Measurements from ENCODE around the gene TOP3B. TPM values are rescaled to one million over a fixed set of nuclear protein-coding genes. Genes with fewer than 3 reads are reported as not detected.

The TOP3B gene
- 10 to 100 TPM in 1 of 3 donors, 1 to 10 TPM in 2; 8.4 to 17.2 (median 9.7) TPM for polyA plus RNA-seq

- Mint-ChIP-seq H3K4me3 (peak within 1 kb of the TSS; percentile 87 to 90 (median 89)), H3K27ac (peak within 1 kb of the TSS; percentile 74 to 90 (median 82)), H3K4me1 (peaks cover 40 to 46% of the 10 kb centered on the region in 2 donors)
Measured at GRCh38 chr22:21982338-21982965, at the start of gene TOP3B. Gene TOP3B, minus strand, starts transcription at chr22:21982787. Its CDS starts 7,078 bp downstream, at chr22:21975709.

GRCh38 chr22:22031183-22031945, 48.8 kb upstream of the TOP3B start:
- Mint-ChIP-seq H3K4me1 (no peaks in the 10 kb centered on the region), H3K27me3 (ENCODE audit: low read depth in 3 of 3) (peaks cover 3 to 7% (median 6%) of the 10 kb centered on the region in 3 donors), H3K36me3 (no peaks in the 10 kb centered on the region), H3K27ac (no peak overlapping the region), H3K9me3 (no peaks in the 10 kb centered on the region), H3K4me3 (no peak overlapping the region)
- DNase-seq = no peak

More at GRCh38 chr22:21982338-21982965, at the start of gene TOP3B:
- peak; percentile 64 to 74 (median 73) for DNase-seq
- no peaks in the 10 kb centered on the region for H3K9me3 Mint-ChIP-seq
- peaks cover 1 to 4% (median 2%) of the 10 kb centered on the region in 3 donors for H3K27me3 Mint-ChIP-seq (ENCODE audit: low read depth in 3 of 3)
- H3K36me3 Mint-ChIP-seq = no peaks in the 10 kb centered on the region

GRCh38 chr22:22030493-22031182, 48.1 kb upstream of the TOP3B start:
- Mint-ChIP-seq H3K27me3 (ENCODE audit: low read depth in 3 of 3) (peaks cover 1 to 7% (median 3%) of the 10 kb centered on the region in 3 donors), H3K4me1 (no peaks in the 10 kb centered on the region), H3K9me3 (no peaks in the 10 kb centered on the region), H3K36me3 (no peaks in the 10 kb centered on the region), H3K27ac (no peak overlapping the region), H3K4me3 (no peak overlapping the region)
- no peak for DNase-seq

- H3K27ac Mint-ChIP-seq = no peak overlapping the region
- DNase-seq = no peak
- H3K4me3 Mint-ChIP-seq = no peak overlapping the region
- H3K27me3 Mint-ChIP-seq (ENCODE audit: low read depth in 3 of 3) = peaks cover 1 to 4% (median 2%) of the 10 kb centered on the region in 3 donors
- no peaks in the 10 kb centered on the region for H3K36me3 Mint-ChIP-seq
- no peaks in the 10 kb centered on the region for H3K9me3 Mint-ChIP-seq
- H3K4me1 Mint-ChIP-seq = no peaks in the 10 kb centered on the region
Measured at GRCh38 chr22:22027955-22028354, 45.4 kb upstream of the TOP3B start.

DNA sequence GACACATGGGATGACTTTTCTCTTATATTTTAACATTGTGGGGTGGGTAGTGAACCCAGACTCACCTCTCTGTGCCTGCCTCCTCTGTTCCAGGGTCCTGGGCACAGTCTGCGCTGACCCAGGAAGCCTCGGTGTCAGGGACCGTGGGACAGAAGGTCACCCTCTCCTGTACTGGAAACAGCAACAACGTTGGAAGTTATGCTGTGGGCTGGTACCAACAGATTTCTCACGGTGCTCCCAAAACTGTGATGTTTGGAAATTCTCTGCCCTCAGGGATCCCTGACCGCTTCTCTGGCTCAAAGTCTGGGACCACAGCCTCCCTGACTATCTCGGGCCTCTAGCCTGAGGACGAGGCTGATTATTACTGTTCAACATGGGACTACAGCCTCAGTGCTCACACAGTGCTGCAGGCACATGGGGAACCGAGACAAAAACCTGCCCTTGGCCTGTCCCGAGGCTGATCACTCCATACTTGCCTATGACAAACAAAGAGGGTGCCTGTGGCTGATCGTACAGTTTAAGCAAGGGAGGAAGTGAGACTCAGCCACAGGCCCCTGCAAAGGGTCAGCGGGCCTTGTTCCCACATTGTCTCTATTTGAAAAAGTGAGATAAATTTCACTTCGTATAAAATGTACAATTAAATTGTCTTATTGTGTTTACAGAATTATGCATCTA, 43.7 kb upstream of the TOP3B start:
- H3K4me3 Mint-ChIP-seq = no peak overlapping the region
- H3K36me3 Mint-ChIP-seq = no peaks in the 10 kb centered on the region
- DNase-seq = no peak
- no peak overlapping the region for H3K27ac Mint-ChIP-seq
- H3K9me3 Mint-ChIP-seq = no peaks in the 10 kb centered on the region
- H3K4me1 Mint-ChIP-seq = no peaks in the 10 kb centered on the region
- H3K27me3 Mint-ChIP-seq (ENCODE audit: low read depth in 3 of 3) = peaks cover 0 to 2% (median 1%) of the 10 kb centered on the region in 3 donors

- no peaks in the 10 kb centered on the region for H3K36me3 Mint-ChIP-seq
- no peak overlapping the region for H3K4me3 Mint-ChIP-seq
- H3K27ac Mint-ChIP-seq = no peak overlapping the region
- peaks cover 0 to 2% (median 1%) of the 10 kb centered on the region in 3 donors for H3K27me3 Mint-ChIP-seq (ENCODE audit: low read depth in 3 of 3)
- no peak for DNase-seq
- no peaks in the 10 kb centered on the region for H3K9me3 Mint-ChIP-seq
- H3K4me1 Mint-ChIP-seq = no peaks in the 10 kb centered on the region
Measured at GRCh38 chr22:22025320-22026156, 43.0 kb upstream of the TOP3B start.

DNA sequence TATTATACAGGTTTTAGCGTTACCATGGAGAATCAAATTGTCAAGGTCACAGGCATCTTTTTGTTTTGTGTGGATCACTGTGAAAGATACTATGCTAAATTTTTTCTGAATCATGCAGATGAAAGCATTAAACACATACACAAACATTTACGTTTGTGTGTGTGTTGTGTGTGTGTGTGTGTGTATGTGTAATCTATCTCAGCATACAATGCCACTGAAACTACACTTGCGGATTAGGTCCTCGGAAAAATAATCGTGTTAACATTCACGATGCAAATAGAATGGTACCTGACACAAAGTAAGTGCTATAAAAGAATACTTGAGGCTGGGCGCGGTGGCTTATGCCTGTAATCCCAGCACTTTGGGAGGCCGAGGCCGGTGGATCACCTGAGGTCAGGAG, 41.9 kb upstream of the TOP3B start:
- no peak overlapping the region for H3K27ac Mint-ChIP-seq
- H3K4me1 Mint-ChIP-seq = peaks cover 2 to 5% of the 10 kb centered on the region in 2 donors
- H3K4me3 Mint-ChIP-seq = no peak overlapping the region
- no peak for DNase-seq
- peaks cover 0 to 2% (median 1%) of the 10 kb centered on the region in 3 donors for H3K27me3 Mint-ChIP-seq (ENCODE audit: low read depth in 3 of 3)
- no peaks in the 10 kb centered on the region for H3K36me3 Mint-ChIP-seq
- H3K9me3 Mint-ChIP-seq = no peaks in the 10 kb centered on the region

- H3K9me3 Mint-ChIP-seq = no peaks in the 10 kb centered on the region
- no peak overlapping the region for H3K4me3 Mint-ChIP-seq
- no peak overlapping the region for H3K27ac Mint-ChIP-seq
- H3K27me3 Mint-ChIP-seq (ENCODE audit: low read depth in 3 of 3) = peaks cover 0 to 2% (median 1%) of the 10 kb centered on the region in 3 donors
- H3K36me3 Mint-ChIP-seq = no peaks in the 10 kb centered on the region
- DNase-seq = no peak
- H3K4me1 Mint-ChIP-seq = peaks cover 2 to 7% of the 10 kb centered on the region in 2 donors
Measured at GRCh38 chr22:22023581-22024137, 41.1 kb upstream of the TOP3B start.

- Mint-ChIP-seq H3K27me3 (ENCODE audit: low read depth in 3 of 3) (peaks cover 1 to 3% (median 2%) of the 10 kb centered on the region in 3 donors), H3K4me3 (no peak overlapping the region), H3K9me3 (no peaks in the 10 kb centered on the region), H3K4me1 (peaks cover 2 to 7% of the 10 kb centered on the region in 2 donors), H3K36me3 (no peaks in the 10 kb centered on the region), H3K27ac (peak overlapping the region in 1 of 6 donors; percentile 58)
- no peak for DNase-seq
Measured at GRCh38 chr22:22022947-22023534, 40.5 kb upstream of the TOP3B start.

DNA sequence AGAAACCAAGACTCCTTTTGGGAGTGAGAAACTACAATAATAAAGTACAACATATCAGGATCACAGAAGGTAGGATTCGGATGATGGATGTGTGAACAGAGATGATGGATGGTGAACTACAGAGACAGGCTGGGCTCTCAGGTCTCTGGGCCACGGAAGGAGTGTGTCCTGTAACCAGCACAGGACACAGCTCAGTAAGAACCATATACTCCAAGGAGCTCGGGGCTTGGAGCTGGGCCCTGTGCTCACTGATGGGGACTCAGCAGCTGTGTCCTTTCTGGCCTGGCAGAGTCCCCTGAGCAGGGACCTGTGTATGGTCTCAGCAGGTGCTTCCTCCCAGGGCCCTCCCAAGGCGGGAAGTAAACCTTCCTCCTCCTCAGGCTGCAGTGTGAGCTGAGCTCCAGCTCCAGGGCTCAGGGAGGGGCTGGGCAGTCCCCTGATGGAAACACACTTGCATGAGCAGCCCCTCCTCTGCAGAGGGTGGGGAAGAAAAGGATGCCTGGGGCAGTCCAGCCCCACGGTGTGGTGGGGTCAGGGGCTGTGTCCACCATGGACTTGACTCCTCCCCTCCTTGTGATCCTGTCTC, 39.8 kb upstream of the TOP3B start:
- H3K27ac Mint-ChIP-seq = no peak overlapping the region
- no peaks in the 10 kb centered on the region for H3K9me3 Mint-ChIP-seq
- DNase-seq = no peak
- no peaks in the 10 kb centered on the region for H3K36me3 Mint-ChIP-seq
- H3K4me1 Mint-ChIP-seq = peaks cover 2 to 7% of the 10 kb centered on the region in 2 donors
- H3K4me3 Mint-ChIP-seq = no peak overlapping the region
- peaks cover 0 to 3% (median 2%) of the 10 kb centered on the region in 3 donors for H3K27me3 Mint-ChIP-seq (ENCODE audit: low read depth in 3 of 3)

DNA sequence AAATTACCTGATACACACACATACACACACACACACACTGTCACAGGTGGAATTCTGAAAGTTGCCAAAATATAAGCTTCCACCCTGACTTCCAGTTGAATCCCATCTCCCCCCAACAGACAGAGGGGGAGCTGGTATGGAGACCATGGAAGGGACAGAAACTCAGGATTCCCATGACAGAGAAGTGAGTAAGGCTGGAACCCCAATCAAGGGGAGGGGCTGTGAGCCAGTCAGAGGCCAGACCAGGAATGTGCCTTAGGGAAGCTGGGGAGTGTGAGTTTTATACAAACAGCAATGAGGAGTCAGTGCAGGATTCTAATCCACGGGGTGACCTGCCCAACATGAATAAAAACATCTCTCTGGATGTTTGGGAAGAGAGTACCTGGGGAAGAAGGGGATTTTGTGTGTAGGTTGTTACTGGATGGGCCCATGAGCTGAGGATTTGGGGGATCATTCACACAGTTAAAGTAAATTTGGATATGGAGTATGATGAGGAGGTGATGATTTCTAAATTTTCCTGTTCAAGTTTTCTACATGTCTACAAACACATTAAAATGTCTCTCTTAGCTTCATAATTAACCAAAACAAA, 38.7 kb upstream of the TOP3B start:
- DNase-seq = no peak
- H3K36me3 Mint-ChIP-seq = no peaks in the 10 kb centered on the region
- no peaks in the 10 kb centered on the region for H3K9me3 Mint-ChIP-seq
- H3K27ac Mint-ChIP-seq = no peak overlapping the region
- H3K4me3 Mint-ChIP-seq = no peak overlapping the region
- H3K27me3 Mint-ChIP-seq (ENCODE audit: low read depth in 3 of 3) = peaks cover 0 to 3% (median 2%) of the 10 kb centered on the region in 3 donors
- H3K4me1 Mint-ChIP-seq = peaks cover 2 to 7% of the 10 kb centered on the region in 2 donors

- Mint-ChIP-seq H3K27ac (no peak overlapping the region), H3K9me3 (no peaks in the 10 kb centered on the region), H3K4me1 (peaks cover 2 to 7% of the 10 kb centered on the region in 2 donors), H3K4me3 (no peak overlapping the region), H3K36me3 (no peaks in the 10 kb centered on the region), H3K27me3 (ENCODE audit: low read depth in 3 of 3) (peaks cover 2 to 5% (median 4%) of the 10 kb centered on the region in 3 donors)
- no peak for DNase-seq
Measured at GRCh38 chr22:22020425-22020852, 37.9 kb upstream of the TOP3B start.

All from immature natural killer cell (primary cell).